Measurements from ENCODE around the gene EDDM13. TPM values are rescaled to one million over a fixed set of nuclear protein-coding genes. Genes with fewer than 3 reads are reported as not detected.
"Not testable (repeated sequence)": the region's sequence is repeated elsewhere in the genome, so short reads cannot be mapped to it uniquely, and the experiment has no call there.

Gene EDDM13
- total RNA-seq, 3 donors from 2014 or later, result 0.46 to 0.98 (median 0.91) TPM

DNA sequence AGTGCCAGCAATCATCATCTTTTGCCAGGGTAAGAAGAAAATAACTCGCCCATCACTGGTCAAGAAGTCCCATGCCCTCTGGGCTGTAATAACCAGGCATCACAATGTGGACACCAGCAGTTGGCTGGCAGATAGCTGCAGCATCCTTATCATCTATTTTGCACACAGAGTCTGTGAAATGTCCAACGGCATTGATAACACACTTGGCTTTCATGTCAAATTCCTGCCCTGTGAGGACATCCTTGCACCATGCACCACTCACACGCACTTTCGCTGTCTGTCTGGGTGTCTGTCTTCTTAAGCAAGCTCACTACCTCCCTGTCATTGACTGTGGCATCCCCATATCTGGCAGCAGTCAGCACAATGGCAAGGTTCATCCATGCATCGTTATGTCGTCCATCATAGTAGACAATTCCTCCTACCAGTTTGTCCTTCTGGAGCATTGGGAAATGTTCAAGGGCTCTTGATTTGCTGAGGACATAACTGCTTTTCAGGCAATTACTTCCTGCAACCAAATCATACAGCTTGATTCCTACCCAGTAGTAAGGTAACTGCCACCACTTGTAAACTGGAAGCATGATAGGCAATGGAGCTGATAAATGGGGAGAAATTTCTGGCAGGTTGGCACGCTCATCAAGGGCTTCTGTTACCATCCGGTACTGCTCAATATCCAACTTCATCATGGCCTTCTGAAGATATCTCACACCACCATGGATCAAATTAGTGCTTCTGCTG is 48.9 kb downstream of the EDDM13 start:
- no peak for DNase-seq
- Mint-ChIP-seq H3K36me3 (ENCODE audit: insufficient read depth) (no peaks in the 10 kb centered on the region), H3K9me3 (peaks cover 5% of the 10 kb centered on the region), H3K27me3 (ENCODE audit: low read depth) (peaks cover 5% of the 10 kb centered on the region), H3K4me1 (ENCODE audit: low read depth) (peaks cover 2% of the 10 kb centered on the region), H3K4me3 (no peak overlapping the region)
- ATAC-seq, result no peak

DNA sequence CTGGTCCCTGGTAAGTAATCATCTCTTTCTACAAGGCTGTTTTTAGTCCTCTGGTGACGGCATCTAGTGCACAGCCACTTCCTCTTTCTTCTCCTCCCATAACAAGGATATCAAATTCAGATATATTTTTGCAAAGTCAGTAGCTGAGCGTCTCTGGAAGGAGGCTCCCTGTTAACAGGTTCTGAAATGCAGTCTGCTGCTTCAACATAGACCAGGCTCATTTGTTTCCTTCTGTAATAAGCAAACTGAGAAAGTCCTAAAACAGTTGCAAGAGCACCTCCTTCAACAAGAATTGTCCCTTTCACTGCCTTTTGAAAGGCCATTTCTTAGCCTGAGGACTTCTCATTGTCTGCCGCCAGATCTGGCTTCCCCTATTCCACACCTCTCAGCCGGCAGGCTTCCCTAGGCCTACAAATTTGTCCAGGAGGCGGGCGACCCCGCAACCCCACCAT is 49.5 kb downstream of the EDDM13 start:
- DNase-seq, result no peak
- peaks cover 2% of the 10 kb centered on the region for H3K4me1 Mint-ChIP-seq (ENCODE audit: low read depth)
- ATAC-seq, result no peak
- H3K27me3 Mint-ChIP-seq (ENCODE audit: low read depth), result peaks cover 7% of the 10 kb centered on the region
- no peak overlapping the region for H3K4me3 Mint-ChIP-seq
- peaks cover 5% of the 10 kb centered on the region for H3K9me3 Mint-ChIP-seq
- H3K36me3 Mint-ChIP-seq (ENCODE audit: insufficient read depth), result no peaks in the 10 kb centered on the region

DNA sequence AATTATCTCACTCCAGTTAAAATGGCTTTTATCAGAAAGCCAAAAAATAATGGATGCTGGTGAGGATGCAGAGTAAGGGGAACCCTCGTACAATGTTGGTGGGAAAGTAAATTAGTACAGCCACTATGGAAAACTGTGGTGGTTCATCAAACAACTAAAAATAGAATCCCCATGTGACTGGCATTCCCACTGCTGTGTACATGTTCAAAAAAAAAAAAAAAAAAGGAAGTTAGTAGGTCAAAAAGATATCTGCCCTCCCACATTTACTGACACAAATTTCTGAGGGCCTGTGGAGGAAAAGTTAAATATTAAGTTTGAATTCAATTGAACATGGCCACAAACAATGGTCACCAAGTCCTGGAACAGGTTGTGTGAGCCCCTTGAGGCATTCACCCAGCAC is 51.9 kb downstream of the EDDM13 start:
- no peak for ATAC-seq
- no peak overlapping the region for H3K4me3 Mint-ChIP-seq

DNA sequence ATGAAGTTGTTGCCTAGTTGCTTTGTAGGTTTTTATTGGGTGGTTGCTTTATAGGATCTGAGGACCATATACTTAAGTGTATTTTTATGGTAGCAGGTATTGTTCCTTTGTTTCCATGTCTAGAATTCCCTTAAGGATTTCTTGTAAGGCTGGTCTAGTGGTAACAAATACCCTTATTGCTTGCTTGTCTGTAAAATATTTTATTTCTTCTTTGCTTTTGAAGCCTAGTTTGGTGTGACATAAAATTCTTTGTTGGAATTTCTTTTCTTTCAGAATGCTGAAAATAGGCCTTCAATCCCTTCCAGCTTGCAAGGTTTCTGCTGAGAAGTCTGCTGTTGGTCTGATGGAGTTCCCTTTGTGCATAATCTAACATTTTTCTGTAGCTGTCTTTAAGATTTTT is 60.1 kb downstream of the EDDM13 start:
- H3K4me3 Mint-ChIP-seq, result no peak overlapping the region
- H3K4me1 Mint-ChIP-seq (ENCODE audit: low read depth), result no peaks in the 10 kb centered on the region
- no peaks in the 10 kb centered on the region for H3K36me3 Mint-ChIP-seq (ENCODE audit: insufficient read depth)
- ATAC-seq (no peak), DNase-seq (no peak)
- H3K9me3 Mint-ChIP-seq, result peaks cover 8% of the 10 kb centered on the region
- no peaks in the 10 kb centered on the region for H3K27me3 Mint-ChIP-seq (ENCODE audit: low read depth)

More for the DNA sequence above, 51.9 kb downstream of the EDDM13 start:
- Mint-ChIP-seq H3K9me3 (peaks cover 5% of the 10 kb centered on the region), H3K4me1 (ENCODE audit: low read depth) (peaks cover 2% of the 10 kb centered on the region), H3K36me3 (ENCODE audit: insufficient read depth) (no peaks in the 10 kb centered on the region), H3K27me3 (ENCODE audit: low read depth) (peaks cover 7% of the 10 kb centered on the region)
- no peak for DNase-seq

DNA sequence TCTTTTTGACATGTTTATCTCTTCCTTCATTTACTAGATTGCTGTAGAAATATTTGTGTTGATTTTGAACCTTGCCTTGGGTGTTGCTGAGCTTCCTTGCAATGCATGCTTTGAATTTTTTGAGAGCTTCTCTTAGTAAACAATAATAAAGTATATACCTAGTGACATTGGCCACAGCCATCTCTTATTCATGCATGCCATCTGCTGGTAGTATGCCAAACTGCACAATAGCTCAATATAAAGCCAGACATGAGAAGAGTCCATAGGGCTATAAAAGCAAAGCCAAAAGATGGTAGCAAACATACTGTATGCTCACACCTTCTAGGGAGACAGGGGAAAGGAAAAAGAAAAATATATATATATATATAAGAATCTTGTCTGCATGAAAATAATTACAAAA is 61.0 kb downstream of the EDDM13 start:
- no peaks in the 10 kb centered on the region for H3K36me3 Mint-ChIP-seq (ENCODE audit: insufficient read depth)
- peaks cover 8% of the 10 kb centered on the region for H3K9me3 Mint-ChIP-seq
- ATAC-seq (no peak), DNase-seq (peak; percentile 31)
- H3K27me3 Mint-ChIP-seq (ENCODE audit: low read depth), result no peaks in the 10 kb centered on the region
- H3K4me1 Mint-ChIP-seq (ENCODE audit: low read depth), result no peaks in the 10 kb centered on the region
- no peak overlapping the region for H3K4me3 Mint-ChIP-seq

DNA sequence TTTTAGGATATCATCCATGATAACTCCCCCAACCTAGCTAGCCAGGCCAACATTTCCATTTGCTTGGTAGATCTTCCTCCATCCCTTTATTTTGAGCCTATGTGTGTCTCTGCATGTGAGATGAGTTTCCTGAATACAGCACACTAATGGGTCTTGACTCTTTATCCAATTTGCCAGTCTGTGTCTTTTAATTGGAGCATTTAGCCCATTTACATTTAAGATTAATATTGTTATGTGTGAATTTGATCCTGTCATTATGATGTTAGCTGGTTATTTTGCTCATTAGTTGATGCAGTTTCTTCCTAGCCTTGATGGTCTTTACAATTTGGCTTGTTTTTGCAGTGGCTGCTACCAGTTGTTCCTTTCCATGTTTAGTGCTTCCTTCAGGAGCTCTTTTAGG is 62.8 kb downstream of the EDDM13 start:
- DNase-seq; H3K4me3 Mint-ChIP-seq; H3K36me3 Mint-ChIP-seq (ENCODE audit: insufficient read depth); H3K27me3 Mint-ChIP-seq (ENCODE audit: low read depth); H3K4me1 Mint-ChIP-seq (ENCODE audit: low read depth); ATAC-seq: not testable (repeated sequence)
- H3K9me3 Mint-ChIP-seq, result peaks cover 11% of the 10 kb centered on the region

DNA sequence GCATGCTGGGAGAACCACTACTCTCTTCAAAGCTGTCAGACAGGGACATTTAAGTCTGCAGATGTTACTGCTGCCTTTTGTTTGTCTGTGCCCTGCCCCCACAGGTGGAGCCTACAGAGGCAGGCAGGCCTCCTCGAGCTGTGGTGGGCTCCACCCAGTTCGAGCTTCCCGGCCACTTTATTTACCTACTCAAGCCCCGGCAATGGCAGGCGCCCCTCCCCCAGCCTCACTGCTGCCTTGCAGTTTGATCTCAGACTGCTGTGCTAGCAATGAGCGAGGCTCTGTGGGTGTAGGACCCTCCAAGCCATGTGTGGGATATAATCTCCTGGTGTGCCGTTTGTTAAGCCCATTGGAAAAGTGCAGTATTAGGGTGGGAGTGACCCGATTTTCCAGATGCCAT is 64.5 kb downstream of the EDDM13 start:
- H3K36me3 Mint-ChIP-seq (ENCODE audit: insufficient read depth); H3K4me3 Mint-ChIP-seq; DNase-seq; H3K4me1 Mint-ChIP-seq (ENCODE audit: low read depth); ATAC-seq; H3K27me3 Mint-ChIP-seq (ENCODE audit: low read depth): not testable (repeated sequence)
- H3K9me3 Mint-ChIP-seq, result peaks cover 20% of the 10 kb centered on the region

DNA sequence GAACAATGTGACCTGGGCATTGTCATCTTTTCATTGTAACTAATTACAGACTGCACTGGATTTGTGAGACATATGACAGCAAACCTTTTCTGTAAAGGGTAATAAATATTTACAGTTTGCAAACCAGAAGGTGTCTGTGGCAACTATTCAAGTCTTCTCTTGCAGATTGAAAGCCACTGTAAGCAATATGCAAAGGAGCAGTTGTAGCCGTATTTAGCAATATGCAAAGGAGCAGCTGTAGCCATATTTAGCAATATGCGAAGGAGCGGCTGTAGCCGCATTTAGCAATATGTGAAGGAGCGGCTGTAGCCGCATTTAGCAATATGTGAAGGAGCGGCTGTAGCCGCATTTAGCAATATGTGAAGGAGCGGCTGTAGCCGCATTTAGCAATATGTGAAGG is 66.5 kb downstream of the EDDM13 start:
- not testable (repeated sequence) for ATAC-seq; H3K36me3 Mint-ChIP-seq (ENCODE audit: insufficient read depth); DNase-seq; H3K4me1 Mint-ChIP-seq (ENCODE audit: low read depth); H3K4me3 Mint-ChIP-seq
- peaks cover 19% of the 10 kb centered on the region for H3K9me3 Mint-ChIP-seq
- peaks cover 17% of the 10 kb centered on the region for H3K27me3 Mint-ChIP-seq (ENCODE audit: low read depth)

DNA sequence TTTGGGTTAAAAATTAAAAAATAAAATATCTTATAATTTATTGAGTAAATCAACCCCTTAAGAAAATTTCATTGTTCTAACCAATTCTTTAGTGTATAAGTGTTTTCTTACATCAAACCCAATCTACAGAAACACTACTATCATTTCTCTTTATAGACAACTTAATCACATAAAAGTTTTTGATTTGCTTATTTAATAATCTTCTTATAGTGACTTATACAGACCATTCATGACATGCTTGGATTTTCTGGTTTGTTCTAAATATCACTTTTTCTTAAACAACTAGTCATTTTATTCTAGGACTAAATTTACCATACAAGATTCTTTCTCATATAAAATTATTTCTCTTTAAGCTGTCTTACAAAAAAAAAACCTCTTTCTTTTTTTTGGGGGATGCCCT is 69.4 kb downstream of the EDDM13 start:
- ATAC-seq (no peak), DNase-seq (no peak)
- Mint-ChIP-seq H3K36me3 (ENCODE audit: insufficient read depth) (peaks cover 3% of the 10 kb centered on the region), H3K4me3 (no peak overlapping the region), H3K9me3 (peaks cover 19% of the 10 kb centered on the region), H3K27me3 (ENCODE audit: low read depth) (peaks cover 17% of the 10 kb centered on the region), H3K4me1 (ENCODE audit: low read depth) (no peaks in the 10 kb centered on the region)

DNA sequence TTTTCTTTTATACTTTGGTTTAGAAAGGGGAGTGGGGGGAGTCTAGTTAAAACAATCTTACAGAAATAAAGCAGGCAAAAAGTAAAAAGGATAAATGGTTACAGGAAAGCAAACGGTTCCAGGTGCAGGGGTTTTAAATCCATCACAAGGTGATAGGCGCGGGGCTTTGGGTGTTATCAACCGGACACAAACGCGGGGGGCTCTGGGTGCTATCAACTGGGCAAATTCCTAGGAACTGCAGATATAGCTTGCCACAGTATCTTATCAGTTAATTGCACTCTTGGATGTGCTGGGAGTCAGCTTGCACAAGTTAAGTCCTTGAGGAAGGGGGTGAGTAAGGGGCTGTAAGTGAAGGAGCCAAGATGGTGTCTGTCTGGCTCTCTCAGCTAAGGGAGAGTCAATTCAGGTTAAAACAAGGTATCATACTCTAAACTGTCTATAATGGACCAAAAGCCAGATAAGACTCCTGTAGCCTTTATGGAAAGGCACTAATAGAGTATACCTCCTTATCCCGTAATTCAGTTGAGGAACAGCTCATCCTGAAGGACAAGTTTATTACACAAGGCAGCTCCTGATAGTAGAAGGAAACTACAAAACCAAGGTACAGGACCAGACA is 74.7 kb downstream of the EDDM13 start:
- no peak for ATAC-seq
- Mint-ChIP-seq H3K27me3 (ENCODE audit: low read depth) (peaks cover 11% of the 10 kb centered on the region), H3K36me3 (ENCODE audit: insufficient read depth) (peaks cover 1% of the 10 kb centered on the region), H3K9me3 (peaks cover 3% of the 10 kb centered on the region), H3K4me1 (ENCODE audit: low read depth) (no peaks in the 10 kb centered on the region), H3K4me3 (no peak overlapping the region)
- no peak for DNase-seq

DNA sequence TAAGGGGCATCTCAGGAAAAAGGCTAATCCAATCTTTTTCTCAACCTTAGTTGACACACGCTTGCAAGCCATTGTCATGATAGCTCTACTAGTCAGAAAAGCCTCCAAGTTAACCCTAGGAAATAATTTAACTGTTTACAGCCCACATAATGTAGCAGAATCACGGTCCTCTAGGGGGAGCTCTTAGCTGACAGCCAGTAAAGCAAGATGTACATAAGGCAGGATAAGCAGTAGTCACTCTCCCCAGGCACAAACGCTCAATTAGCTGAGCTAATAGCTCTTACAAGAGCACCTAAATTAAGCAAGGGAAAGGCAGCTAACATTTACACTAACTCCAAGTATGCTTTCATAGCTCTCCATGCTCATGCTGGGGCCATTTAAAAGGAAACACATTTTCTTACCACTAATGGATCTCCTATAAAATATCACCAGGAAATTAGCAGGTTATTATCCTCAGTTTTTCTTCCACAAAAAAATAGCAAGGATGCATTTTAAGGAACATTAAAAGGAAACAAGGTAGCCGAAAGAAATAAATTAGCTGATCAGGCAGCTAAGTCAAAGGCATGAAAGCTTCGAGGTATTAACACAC is 75.8 kb downstream of the EDDM13 start:
- DNase-seq (no peak), ATAC-seq (no peak)
- Mint-ChIP-seq H3K27me3 (ENCODE audit: low read depth) (peaks cover 1% of the 10 kb centered on the region), H3K4me3 (no peak overlapping the region), H3K4me1 (ENCODE audit: low read depth) (no peaks in the 10 kb centered on the region), H3K9me3 (no peaks in the 10 kb centered on the region), H3K36me3 (ENCODE audit: insufficient read depth) (no peaks in the 10 kb centered on the region)

DNA sequence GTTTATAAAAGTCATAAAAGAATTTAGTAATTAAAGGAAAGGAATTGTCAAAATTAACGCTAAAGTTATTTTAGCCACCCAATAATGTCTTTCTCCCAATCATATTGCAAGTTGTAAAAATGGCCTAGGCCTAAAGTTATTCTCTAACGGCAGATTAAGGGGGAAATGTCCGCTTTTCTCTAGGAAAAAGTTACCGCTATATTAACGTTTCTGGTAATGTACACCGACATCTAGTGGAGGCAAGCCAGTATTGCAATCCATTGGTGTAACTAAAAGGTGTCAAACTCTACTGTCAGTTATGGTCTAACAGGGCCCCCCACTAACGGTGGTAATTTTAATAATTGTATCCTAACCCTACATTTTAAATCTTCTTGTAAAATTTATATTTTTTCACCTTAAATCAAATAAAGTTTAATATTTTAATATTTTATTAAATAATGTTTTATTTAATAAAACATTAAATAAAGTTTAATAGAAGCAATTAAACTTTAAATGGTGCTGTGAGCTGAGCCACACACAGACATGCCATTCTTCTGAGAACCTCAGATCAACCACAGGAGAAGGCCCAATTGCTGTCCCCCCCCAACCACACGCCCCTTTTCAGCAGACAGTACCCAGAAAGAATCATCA is 78.0 kb downstream of the EDDM13 start:
- H3K4me3 Mint-ChIP-seq, result no peak overlapping the region
- H3K4me1 Mint-ChIP-seq (ENCODE audit: low read depth), result no peaks in the 10 kb centered on the region
- H3K36me3 Mint-ChIP-seq (ENCODE audit: insufficient read depth), result no peaks in the 10 kb centered on the region
- H3K9me3 Mint-ChIP-seq, result no peaks in the 10 kb centered on the region
- H3K27me3 Mint-ChIP-seq (ENCODE audit: low read depth), result no peaks in the 10 kb centered on the region
- ATAC-seq (peak in 1 of 2 donors; percentile 14), DNase-seq (peak; percentile 41)

DNA sequence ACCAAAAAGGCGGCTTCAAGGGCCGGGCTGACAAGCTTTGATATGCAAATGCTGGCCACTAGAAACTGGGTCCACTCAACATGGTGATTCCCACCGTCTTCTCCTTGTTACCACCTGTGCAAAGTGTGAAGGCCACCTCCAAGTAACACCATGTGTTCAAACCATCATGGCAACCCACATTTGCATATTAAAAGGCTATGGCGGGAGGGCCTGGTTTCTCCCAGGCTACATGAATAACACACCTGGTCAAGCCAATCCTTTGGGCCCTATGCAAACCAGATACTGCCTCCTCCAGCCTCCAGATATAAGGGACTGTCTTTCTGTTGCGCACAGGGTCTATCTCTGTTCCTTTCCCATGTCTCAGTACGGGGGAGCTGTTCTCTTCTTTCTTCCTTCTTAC is 78.7 kb downstream of the EDDM13 start:
- Mint-ChIP-seq H3K4me3 (no peak overlapping the region), H3K4me1 (ENCODE audit: low read depth) (no peaks in the 10 kb centered on the region), H3K9me3 (no peaks in the 10 kb centered on the region), H3K27me3 (ENCODE audit: low read depth) (no peaks in the 10 kb centered on the region), H3K36me3 (ENCODE audit: insufficient read depth) (no peaks in the 10 kb centered on the region)
- no peak for ATAC-seq
- no peak for DNase-seq

DNA sequence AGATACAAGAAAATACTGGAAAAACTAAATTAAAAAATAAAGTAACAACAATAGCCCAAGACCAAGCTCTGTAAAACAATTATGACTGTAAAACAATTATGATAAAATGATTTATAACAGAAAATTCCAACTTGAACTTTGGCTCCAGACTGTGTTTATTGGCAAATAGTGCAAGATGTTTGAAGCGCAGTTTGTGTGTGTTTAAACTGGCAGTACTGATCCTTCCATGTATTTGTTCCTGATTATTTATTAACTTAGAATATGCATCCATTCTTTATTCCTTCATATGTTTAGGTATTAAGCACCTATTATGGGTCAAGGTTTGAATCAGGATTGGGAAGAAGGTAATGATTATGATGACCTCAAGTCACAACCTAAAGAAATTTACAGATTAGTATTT is 83.0 kb downstream of the EDDM13 start:
- no peak for ATAC-seq
- Mint-ChIP-seq H3K4me1 (ENCODE audit: low read depth) (no peaks in the 10 kb centered on the region), H3K4me3 (no peak overlapping the region), H3K27me3 (ENCODE audit: low read depth) (no peaks in the 10 kb centered on the region), H3K36me3 (ENCODE audit: insufficient read depth) (peaks cover 7% of the 10 kb centered on the region), H3K9me3 (peaks cover 22% of the 10 kb centered on the region)
- no peak for DNase-seq
